Loucy (cell line): Measurements from ENCODE around the gene BIRC3.

ENCODE experiments used
- CTCF ChIP-seq: fragments of 200-600 bp; sonication (generic); conservative IDR thresholded peaks from 2 replicates; pipeline ENCODE4 v1.5.1; 2014; ENCODE audit warnings: mild to moderate bottlenecking, antibody characterized with exemption, low read length
- EZH2phosphoT487 ChIP-seq: fragments of 200-600 bp; IDR thresholded peaks from 2 replicates; pipeline ENCODE4 v1.6.1; 2018; ENCODE audit warnings: antibody characterized with exemption, mild to moderate bottlenecking, moderate library complexity, borderline replicate concordance

- TF ChIP-seq EZH2phosphoT487 (no peak), CTCF (no peak)
Measured at GRCh38 chr11:102386136-102386734, 69.0 kb downstream of the BIRC3 start.
